Measurements from ENCODE around the gene LRRC53. TPM values are rescaled to one million over a fixed set of nuclear protein-coding genes. Genes with fewer than 3 reads are reported as not detected.

Gene LRRC53
- total RNA-seq, 1 experiment from 2014 or later, result not detected

- no TSS peak for BruUV-seq (replicated peaks)
Observed at GRCh38 chr1:74431531-74431930, 80.9 kb downstream of the LRRC53 start.

GRCh38 chr1:74430342-74430934 lies 82.0 kb downstream of the LRRC53 start:
- H3K27ac ChIP-seq (ENCODE audit: low read depth, low read length, poor library complexity, severe bottlenecking), result no peak overlapping the region
- H3K4me1 ChIP-seq (ENCODE audit: insufficient read depth, low read length, poor library complexity, severe bottlenecking), result no peaks in the 10 kb centered on the region
- no TSS peak for BruUV-seq (replicated peaks)
- DNase-seq (ENCODE audit: low spot score), result no peak
- no peaks in the 10 kb centered on the region for H3K36me3 ChIP-seq (ENCODE audit: insufficient read depth, low read length, poor library complexity, severe bottlenecking)
- intact Hi-C loops (cut with micrococcal nuclease; ENCODE audit: unreplicated experiment), result no loop called here
- H3K9me3 ChIP-seq (ENCODE audit: low read depth, low read length, poor library complexity, severe bottlenecking), result no peaks in the 10 kb centered on the region
- POLR2A ChIA-PET (ENCODE audit: low non-redundant PET), result no interaction called here
- no peak overlapping the region for H3K4me3 ChIP-seq (ENCODE audit: low read depth, low read length, poor library complexity, severe bottlenecking)
- no peaks in the 10 kb centered on the region for H3K27me3 ChIP-seq (replicated peaks; ENCODE audit: insufficient read depth, low read depth, low read length, poor library complexity)
- CTCF ChIA-PET, result no interaction called here
- TF ChIP-seq EZH2 (IDR thresholded peaks at IDR 0.05; ENCODE audit: borderline replicate concordance, low read depth, low read length, poor library complexity, severe bottlenecking) (no peak), CTCF (conservative IDR thresholded peaks at IDR 0.05; ENCODE audit: low read depth, low read length) (no peak)

More at GRCh38 chr1:74431531-74431930, 80.9 kb downstream of the LRRC53 start:
- CTCF ChIA-PET, result no interaction called here
- no peaks in the 10 kb centered on the region for H3K9me3 ChIP-seq (ENCODE audit: low read depth, low read length, poor library complexity, severe bottlenecking)
- no peaks in the 10 kb centered on the region for H3K27me3 ChIP-seq (replicated peaks; ENCODE audit: insufficient read depth, low read depth, low read length, poor library complexity)
- no peak for DNase-seq (ENCODE audit: low spot score)
- H3K27ac ChIP-seq (ENCODE audit: low read depth, low read length, poor library complexity, severe bottlenecking), result no peak overlapping the region
- intact Hi-C loops (cut with micrococcal nuclease; ENCODE audit: unreplicated experiment), result no loop called here
- POLR2A ChIA-PET (ENCODE audit: low non-redundant PET), result no interaction called here
- no peak for TF ChIP-seq CTCF (conservative IDR thresholded peaks at IDR 0.05; ENCODE audit: low read depth, low read length)
- TF ChIP-seq EZH2 (IDR thresholded peaks at IDR 0.05; ENCODE audit: borderline replicate concordance, low read depth, low read length, poor library complexity, severe bottlenecking), result no peak
- H3K4me3 ChIP-seq (ENCODE audit: low read depth, low read length, poor library complexity, severe bottlenecking), result no peak overlapping the region
- no peaks in the 10 kb centered on the region for H3K4me1 ChIP-seq (ENCODE audit: insufficient read depth, low read length, poor library complexity, severe bottlenecking)
- H3K36me3 ChIP-seq (ENCODE audit: insufficient read depth, low read length, poor library complexity, severe bottlenecking), result no peaks in the 10 kb centered on the region

GRCh38 chr1:74429580-74429979 lies 82.8 kb downstream of the LRRC53 start:
- DNase-seq (ENCODE audit: low spot score), result peak; percentile 2
- H3K4me3 ChIP-seq (ENCODE audit: low read depth, low read length, poor library complexity, severe bottlenecking), result no peak overlapping the region
- CTCF ChIA-PET, result no interaction called here
- intact Hi-C loops (cut with micrococcal nuclease; ENCODE audit: unreplicated experiment), result no loop called here
- no TSS peak for BruUV-seq (replicated peaks)
- H3K36me3 ChIP-seq (ENCODE audit: insufficient read depth, low read length, poor library complexity, severe bottlenecking), result no peaks in the 10 kb centered on the region
- no peaks in the 10 kb centered on the region for H3K9me3 ChIP-seq (ENCODE audit: low read depth, low read length, poor library complexity, severe bottlenecking)
- POLR2A ChIA-PET (ENCODE audit: low non-redundant PET), result no interaction called here
- TF ChIP-seq EZH2 (IDR thresholded peaks at IDR 0.05; ENCODE audit: borderline replicate concordance, low read depth, low read length, poor library complexity, severe bottlenecking) (no peak), CTCF (conservative IDR thresholded peaks at IDR 0.05; ENCODE audit: low read depth, low read length) (no peak)
- H3K27me3 ChIP-seq (replicated peaks; ENCODE audit: insufficient read depth, low read depth, low read length, poor library complexity), result no peaks in the 10 kb centered on the region
- H3K27ac ChIP-seq (ENCODE audit: low read depth, low read length, poor library complexity, severe bottlenecking), result no peak overlapping the region
- H3K4me1 ChIP-seq (ENCODE audit: insufficient read depth, low read length, poor library complexity, severe bottlenecking), result no peaks in the 10 kb centered on the region
